HEK293 (cell line): ENCODE results near the gene GCH1.

Experiments
- GFI1B ChIP-seq: fragments of 450-650 bp; formaldehyde crosslinking; IDR thresholded peaks from 2 replicates; pipeline ENCODE4 v1.5.1; 2016; ENCODE audit warnings: missing biosample characterization, missing genetic modification characterization
- GLIS1 ChIP-seq: fragments of 450-650 bp; formaldehyde crosslinking; IDR thresholded peaks from 2 replicates; pipeline ENCODE4 v1.5.1; 2016; ENCODE audit warnings: missing biosample characterization, missing genetic modification characterization
- HOXD13 ChIP-seq: sonication (generic); formaldehyde crosslinking; IDR thresholded peaks from 2 replicates; pipeline ENCODE4 v1.8.0; 2022; ENCODE audit warnings: missing genetic modification reagents, borderline replicate concordance
- KLF9 ChIP-seq: fragments of 450-650 bp; formaldehyde crosslinking; IDR thresholded peaks from 2 replicates; pipeline ENCODE4 v1.5.1; 2016; ENCODE audit warnings: missing biosample characterization, missing genetic modification characterization, low read depth
- MEIS1 ChIP-seq: sonication (generic); formaldehyde crosslinking; IDR thresholded peaks from 2 replicates; pipeline ENCODE4 v1.8.1; 2022; ENCODE audit warnings: missing genetic modification reagents, mild to moderate bottlenecking, borderline replicate concordance
- MZF1 ChIP-seq: fragments of 450-650 bp; formaldehyde crosslinking; IDR thresholded peaks from 2 replicates; pipeline ENCODE4 v1.5.1; 2017; ENCODE audit warnings: missing biosample characterization, missing genetic modification characterization, borderline replicate concordance
- SCRT1 ChIP-seq: fragments of 450-650 bp; formaldehyde crosslinking; IDR thresholded peaks from 2 replicates; pipeline ENCODE4 v1.5.1; 2016; ENCODE audit warnings: missing biosample characterization, missing genetic modification characterization, borderline replicate concordance
- SP7 ChIP-seq: fragments of 450-650 bp; formaldehyde crosslinking; IDR thresholded peaks from 2 replicates; pipeline ENCODE4 v1.5.1; 2016; ENCODE audit warnings: missing biosample characterization, missing genetic modification characterization
- ZBTB20 ChIP-seq: fragments of 450-650 bp; formaldehyde crosslinking; IDR thresholded peaks from 2 replicates; pipeline ENCODE4 v1.5.1; 2016; ENCODE audit warnings: missing biosample characterization, missing genetic modification characterization
- ZBTB8A ChIP-seq: fragments of 450-650 bp; formaldehyde crosslinking; IDR thresholded peaks from 2 replicates; pipeline ENCODE4 v1.5.1; 2016; ENCODE audit warnings: missing biosample characterization, missing genetic modification characterization
- ZFP69B ChIP-seq: fragments of 450-650 bp; formaldehyde crosslinking; IDR thresholded peaks from 2 replicates; pipeline ENCODE4 v1.5.1; 2016; ENCODE audit warnings: missing biosample characterization, missing genetic modification characterization
- ZNF133 ChIP-seq: fragments of 450-650 bp; formaldehyde crosslinking; IDR thresholded peaks from 2 replicates; pipeline ENCODE4 v1.5.1; 2016; ENCODE audit warnings: missing biosample characterization, missing genetic modification characterization
- ZNF2 ChIP-seq: fragments of 450-650 bp; formaldehyde crosslinking; IDR thresholded peaks from 2 replicates; pipeline ENCODE4 v1.5.1; 2016; ENCODE audit warnings: missing biosample characterization, missing genetic modification characterization
- ZNF341 ChIP-seq: fragments of 450-650 bp; formaldehyde crosslinking; IDR thresholded peaks from 2 replicates; pipeline ENCODE4; 2016; ENCODE audit warnings: low read depth, missing biosample characterization, missing genetic modification characterization
- ZNF521 ChIP-seq: fragments of 450-650 bp; formaldehyde crosslinking; IDR thresholded peaks from 2 replicates; pipeline ENCODE4 v1.5.1; 2017; ENCODE audit warnings: missing biosample characterization, mild to moderate bottlenecking, missing genetic modification characterization
- ZNF529 ChIP-seq: fragments of 450-650 bp; formaldehyde crosslinking; IDR thresholded peaks from 2 replicates; pipeline ENCODE4 v1.5.1; 2017; ENCODE audit warnings: missing genetic modification characterization, missing biosample characterization; ENCODE audit not compliant: insufficient replicate concordance
- ZNF544 ChIP-seq: fragments of 450-650 bp; formaldehyde crosslinking; IDR thresholded peaks from 2 replicates; pipeline ENCODE4 v1.5.0; 2017; ENCODE audit warnings: missing biosample characterization, missing genetic modification characterization
- ZNF549 ChIP-seq: fragments of 450-650 bp; IDR thresholded peaks from 2 replicates; pipeline ENCODE4 v1.5.1; 2018; ENCODE audit warnings: missing biosample characterization, missing genetic modification characterization, mild to moderate bottlenecking, inconsistent platforms, moderate library complexity
- ZNF560 ChIP-seq: fragments of 450-650 bp; formaldehyde crosslinking; IDR thresholded peaks from 2 replicates; pipeline ENCODE4 v1.5.1; 2017; ENCODE audit warnings: missing biosample characterization, missing genetic modification characterization, borderline replicate concordance
- ZNF677 ChIP-seq: fragments of 450-650 bp; IDR thresholded peaks from 2 replicates; pipeline ENCODE4 v1.5.0; 2018; ENCODE audit warnings: missing biosample characterization, mild to moderate bottlenecking, missing genetic modification characterization, moderate library complexity
- ZNF768 ChIP-seq: fragments of 450-650 bp; formaldehyde crosslinking; IDR thresholded peaks from 2 replicates; pipeline ENCODE4 v1.5.1; 2018; ENCODE audit warnings: missing biosample characterization, mild to moderate bottlenecking, missing genetic modification characterization
- ZNF785 ChIP-seq: fragments of 450-650 bp; formaldehyde crosslinking; IDR thresholded peaks from 2 replicates; pipeline ENCODE4 v1.5.1; 2016; ENCODE audit warnings: missing biosample characterization, missing genetic modification characterization
- ZNF843 ChIP-seq: fragments of 450-650 bp; formaldehyde crosslinking; IDR thresholded peaks from 2 replicates; pipeline ENCODE4 v1.5.1; 2016; ENCODE audit warnings: missing biosample characterization, missing genetic modification characterization
- TF ChIP-seq, protein P1 (sequence below): fragments of 450-650 bp; formaldehyde crosslinking; IDR thresholded peaks from 2 replicates; pipeline ENCODE4 v1.5.1; 2017; ENCODE audit warnings: missing biosample characterization, missing genetic modification characterization
- TF ChIP-seq, protein P2 (sequence below): fragments of 450-650 bp; formaldehyde crosslinking; conservative IDR thresholded peaks from 2 replicates; pipeline ENCODE4 v1.5.1; 2016; ENCODE audit warnings: low read depth, missing biosample characterization, missing genetic modification characterization
- TF ChIP-seq, protein P3 (sequence below): fragments of 450-650 bp; formaldehyde crosslinking; IDR thresholded peaks from 2 replicates; pipeline ENCODE4 v1.5.1; 2016; ENCODE audit warnings: missing biosample characterization, missing genetic modification characterization
- TF ChIP-seq, protein P4 (sequence below): fragments of 450-650 bp; formaldehyde crosslinking; IDR thresholded peaks from 2 replicates; pipeline ENCODE4 v1.5.1; 2016; ENCODE audit warnings: missing biosample characterization, missing genetic modification characterization
- TF ChIP-seq, protein P5 (sequence below): fragments of 450-650 bp; formaldehyde crosslinking; IDR thresholded peaks from 2 replicates; pipeline ENCODE4 v1.5.1; 2017; ENCODE audit warnings: missing biosample characterization, missing genetic modification characterization

Gene GCH1

DNA sequence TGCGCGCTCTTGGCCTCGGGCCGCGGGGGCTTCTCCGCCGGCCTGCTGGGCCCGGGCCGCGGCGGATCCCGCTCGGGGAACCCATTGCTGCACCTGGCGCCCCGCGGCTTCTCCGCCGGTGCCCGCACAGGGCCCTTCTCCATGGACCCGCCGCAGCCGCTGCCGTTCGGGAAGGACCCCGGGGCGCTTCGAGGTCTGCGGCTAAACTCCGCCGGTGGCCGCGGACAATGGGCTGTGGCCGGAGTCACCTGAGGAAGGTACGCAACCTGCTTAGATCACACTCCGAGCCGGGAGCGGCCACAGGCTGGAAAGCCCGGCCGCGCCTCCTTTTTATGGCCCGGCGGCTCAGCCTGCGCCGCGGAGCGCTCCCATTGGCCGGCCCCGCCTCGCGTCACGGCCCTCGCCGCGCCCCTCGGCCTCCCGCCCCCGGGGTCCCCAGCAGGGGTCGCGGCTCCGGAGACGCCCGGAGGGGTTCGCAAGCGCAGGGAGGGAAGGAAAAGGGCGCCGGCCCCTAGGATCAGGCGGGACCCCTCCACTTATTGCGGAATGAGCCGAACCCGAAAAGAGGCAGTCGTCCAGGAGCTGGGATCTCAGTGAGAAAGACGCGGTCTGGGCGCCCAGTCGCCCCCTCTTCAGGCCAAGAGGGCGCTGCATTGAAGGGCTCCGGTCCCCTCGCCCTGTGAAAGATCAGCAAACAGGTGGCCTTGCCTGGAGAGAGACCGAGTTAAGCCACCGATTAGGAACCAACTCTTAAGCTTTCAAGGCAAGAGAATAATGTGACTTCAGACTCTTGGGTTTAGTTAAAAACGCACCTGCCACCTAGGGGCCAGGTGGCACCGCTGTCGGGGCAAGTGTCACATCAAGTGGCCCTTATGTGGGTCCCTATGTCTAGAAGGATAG, at the start of gene GCH1 (continued):
- TF ChIP-seq, protein P1, sequence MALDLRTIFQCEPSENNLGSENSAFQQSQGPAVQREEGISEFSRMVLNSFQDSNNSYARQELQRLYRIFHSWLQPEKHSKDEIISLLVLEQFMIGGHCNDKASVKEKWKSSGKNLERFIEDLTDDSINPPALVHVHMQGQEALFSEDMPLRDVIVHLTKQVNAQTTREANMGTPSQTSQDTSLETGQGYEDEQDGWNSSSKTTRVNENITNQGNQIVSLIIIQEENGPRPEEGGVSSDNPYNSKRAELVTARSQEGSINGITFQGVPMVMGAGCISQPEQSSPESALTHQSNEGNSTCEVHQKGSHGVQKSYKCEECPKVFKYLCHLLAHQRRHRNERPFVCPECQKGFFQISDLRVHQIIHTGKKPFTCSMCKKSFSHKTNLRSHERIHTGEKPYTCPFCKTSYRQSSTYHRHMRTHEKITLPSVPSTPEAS = no peak
- peak; percentile 50; the same call in 1 of the 2 replicates for TF ChIP-seq GLIS1 (tag by site-specific recombination)
- no peak for TF ChIP-seq ZNF560 (tag by site-specific recombination)
- TF ChIP-seq ZBTB8A = peak; percentile 99
- TF ChIP-seq ZNF677 = no peak
- TF ChIP-seq ZNF785 (tag by site-specific recombination) = no peak
- TF ChIP-seq ZNF133 = no peak
- TF ChIP-seq ZNF549 (tag by site-specific recombination) = no peak
- TF ChIP-seq ZNF341 (tag by site-specific recombination) = no peak
- no peak for TF ChIP-seq ZNF2
- TF ChIP-seq HOXD13 (CRISPR knock-in tag) = no peak
- TF ChIP-seq ZFP69B (tag by site-specific recombination) = no peak
- 0 out of 2 replicates have a peak, but pooled peaks have one; percentile 4 for TF ChIP-seq ZBTB20 (tag by site-specific recombination)
- TF ChIP-seq ZNF843 (tag by site-specific recombination) = no peak
- TF ChIP-seq, protein P2, sequence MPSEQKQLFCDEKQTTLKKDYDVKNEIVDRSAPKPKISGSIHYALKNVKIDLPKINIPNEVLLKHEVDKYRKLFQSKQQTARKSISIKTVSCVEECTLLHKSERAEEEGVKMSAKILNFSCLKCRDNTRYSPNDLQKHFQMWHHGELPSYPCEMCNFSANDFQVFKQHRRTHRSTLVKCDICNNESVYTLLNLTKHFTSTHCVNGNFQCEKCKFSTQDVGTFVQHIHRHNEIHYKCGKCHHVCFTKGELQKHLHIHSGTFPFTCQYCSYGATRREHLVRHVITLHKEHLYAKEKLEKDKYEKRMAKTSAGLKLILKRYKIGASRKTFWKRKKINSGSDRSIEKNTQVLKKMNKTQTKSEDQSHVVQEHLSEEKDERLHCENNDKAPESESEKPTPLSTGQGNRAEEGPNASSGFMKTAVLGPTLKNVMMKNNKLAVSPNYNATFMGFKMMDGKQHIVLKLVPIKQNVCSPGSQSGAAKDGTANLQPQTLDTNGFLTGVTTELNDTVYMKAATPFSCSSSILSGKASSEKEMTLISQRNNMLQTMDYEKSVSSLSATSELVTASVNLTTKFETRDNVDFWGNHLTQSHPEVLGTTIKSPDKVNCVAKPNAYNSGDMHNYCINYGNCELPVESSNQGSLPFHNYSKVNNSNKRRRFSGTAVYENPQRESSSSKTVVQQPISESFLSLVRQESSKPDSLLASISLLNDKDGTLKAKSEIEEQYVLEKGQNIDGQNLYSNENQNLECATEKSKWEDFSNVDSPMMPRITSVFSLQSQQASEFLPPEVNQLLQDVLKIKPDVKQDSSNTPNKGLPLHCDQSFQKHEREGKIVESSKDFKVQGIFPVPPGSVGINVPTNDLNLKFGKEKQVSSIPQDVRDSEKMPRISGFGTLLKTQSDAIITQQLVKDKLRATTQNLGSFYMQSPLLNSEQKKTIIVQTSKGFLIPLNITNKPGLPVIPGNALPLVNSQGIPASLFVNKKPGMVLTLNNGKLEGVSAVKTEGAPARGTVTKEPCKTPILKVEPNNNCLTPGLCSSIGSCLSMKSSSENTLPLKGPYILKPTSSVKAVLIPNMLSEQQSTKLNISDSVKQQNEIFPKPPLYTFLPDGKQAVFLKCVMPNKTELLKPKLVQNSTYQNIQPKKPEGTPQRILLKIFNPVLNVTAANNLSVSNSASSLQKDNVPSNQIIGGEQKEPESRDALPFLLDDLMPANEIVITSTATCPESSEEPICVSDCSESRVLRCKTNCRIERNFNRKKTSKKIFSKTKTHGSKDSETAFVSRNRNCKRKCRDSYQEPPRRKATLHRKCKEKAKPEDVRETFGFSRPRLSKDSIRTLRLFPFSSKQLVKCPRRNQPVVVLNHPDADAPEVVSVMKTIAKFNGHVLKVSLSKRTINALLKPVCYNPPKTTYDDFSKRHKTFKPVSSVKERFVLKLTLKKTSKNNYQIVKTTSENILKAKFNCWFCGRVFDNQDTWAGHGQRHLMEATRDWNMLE (tag by site-specific recombination) = no peak
- no peak for TF ChIP-seq GFI1B (tag by site-specific recombination)
- no peak for TF ChIP-seq ZNF768 (tag by site-specific recombination)
- no peak for TF ChIP-seq KLF9 (tag by site-specific recombination)
- TF ChIP-seq, protein P3, sequence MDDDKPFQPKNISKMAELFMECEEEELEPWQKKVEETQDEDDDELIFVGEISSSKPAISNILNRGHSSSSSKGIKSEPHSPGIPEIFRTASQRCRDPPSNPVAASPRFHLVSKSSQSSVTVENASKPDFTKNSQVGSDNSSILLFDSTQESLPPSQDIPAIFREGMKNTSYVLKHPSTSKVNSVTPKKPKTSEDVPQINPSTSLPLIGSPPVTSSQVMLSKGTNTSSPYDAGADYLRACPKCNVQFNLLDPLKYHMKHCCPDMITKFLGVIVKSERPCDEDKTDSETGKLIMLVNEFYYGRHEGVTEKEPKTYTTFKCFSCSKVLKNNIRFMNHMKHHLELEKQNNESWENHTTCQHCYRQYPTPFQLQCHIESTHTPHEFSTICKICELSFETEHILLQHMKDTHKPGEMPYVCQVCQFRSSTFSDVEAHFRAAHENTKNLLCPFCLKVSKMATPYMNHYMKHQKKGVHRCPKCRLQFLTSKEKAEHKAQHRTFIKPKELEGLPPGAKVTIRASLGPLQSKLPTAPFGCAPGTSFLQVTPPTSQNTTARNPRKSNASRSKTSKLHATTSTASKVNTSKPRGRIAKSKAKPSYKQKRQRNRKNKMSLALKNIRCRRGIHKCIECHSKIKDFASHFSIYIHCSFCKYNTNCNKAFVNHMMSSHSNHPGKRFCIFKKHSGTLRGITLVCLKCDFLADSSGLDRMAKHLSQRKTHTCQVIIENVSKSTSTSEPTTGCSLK = no peak
- no peak for TF ChIP-seq SP7
- no peak for TF ChIP-seq MEIS1 (CRISPR knock-in tag)
- TF ChIP-seq, protein P4, sequence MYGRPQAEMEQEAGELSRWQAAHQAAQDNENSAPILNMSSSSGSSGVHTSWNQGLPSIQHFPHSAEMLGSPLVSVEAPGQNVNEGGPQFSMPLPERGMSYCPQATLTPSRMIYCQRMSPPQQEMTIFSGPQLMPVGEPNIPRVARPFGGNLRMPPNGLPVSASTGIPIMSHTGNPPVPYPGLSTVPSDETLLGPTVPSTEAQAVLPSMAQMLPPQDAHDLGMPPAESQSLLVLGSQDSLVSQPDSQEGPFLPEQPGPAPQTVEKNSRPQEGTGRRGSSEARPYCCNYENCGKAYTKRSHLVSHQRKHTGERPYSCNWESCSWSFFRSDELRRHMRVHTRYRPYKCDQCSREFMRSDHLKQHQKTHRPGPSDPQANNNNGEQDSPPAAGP (tag by site-specific recombination) = no peak
- TF ChIP-seq ZNF521 = no peak
- TF ChIP-seq, protein P5, sequence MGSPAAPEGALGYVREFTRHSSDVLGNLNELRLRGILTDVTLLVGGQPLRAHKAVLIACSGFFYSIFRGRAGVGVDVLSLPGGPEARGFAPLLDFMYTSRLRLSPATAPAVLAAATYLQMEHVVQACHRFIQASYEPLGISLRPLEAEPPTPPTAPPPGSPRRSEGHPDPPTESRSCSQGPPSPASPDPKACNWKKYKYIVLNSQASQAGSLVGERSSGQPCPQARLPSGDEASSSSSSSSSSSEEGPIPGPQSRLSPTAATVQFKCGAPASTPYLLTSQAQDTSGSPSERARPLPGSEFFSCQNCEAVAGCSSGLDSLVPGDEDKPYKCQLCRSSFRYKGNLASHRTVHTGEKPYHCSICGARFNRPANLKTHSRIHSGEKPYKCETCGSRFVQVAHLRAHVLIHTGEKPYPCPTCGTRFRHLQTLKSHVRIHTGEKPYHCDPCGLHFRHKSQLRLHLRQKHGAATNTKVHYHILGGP (tag by site-specific recombination) = no peak
- TF ChIP-seq MZF1 (tag by site-specific recombination) = no peak
- no peak for TF ChIP-seq ZNF529 (tag by site-specific recombination)
- TF ChIP-seq ZNF544 (tag by site-specific recombination) = no peak
- TF ChIP-seq SCRT1 (tag by site-specific recombination) = peak; percentile 77
